PFSK-1 (cell line): ENCODE measurements around the gene FZD7.

Experiments used
- FOXP2 ChIP-seq: optimal IDR thresholded peaks from 2 replicates; pipeline ENCODE3; 2011; ENCODE audit warnings: borderline replicate concordance, control low read depth, inconsistent platforms; ENCODE audit not compliant: insufficient read depth; ENCODE audit errors: extremely low read length, extremely low read depth
- POLR2AphosphoS5 ChIP-seq: IDR thresholded peaks from 2 replicates; pipeline ENCODE4 v1.6.1; 2012; ENCODE audit warnings: low read depth, mild to moderate bottlenecking, control low read depth, low read length, moderate library complexity
- SIN3A ChIP-seq: IDR thresholded peaks from 2 replicates; pipeline ENCODE4 v1.6.1; 2012; ENCODE audit warnings: mild to moderate bottlenecking, low read length, moderate library complexity, borderline replicate concordance; ENCODE audit not compliant: insufficient read depth
- TAF1 ChIP-seq: IDR thresholded peaks from 2 replicates; pipeline ENCODE4 v1.6.1; 2012; ENCODE audit warnings: low read length, control low read depth, borderline replicate concordance; ENCODE audit not compliant: insufficient read depth
- TF ChIP-seq, protein P1 (sequence below), 2 experiments: IDR thresholded peaks; 2 replicates each; pipeline versions ENCODE4 v1.6.1 to v1.8.0; 2011 to 2012; ENCODE audit warnings: low read depth in 2 of 2, low read length in 2 of 2, control low read depth in 1 of 2, inconsistent platforms in 1 of 2, mild to moderate bottlenecking in 1 of 2, moderate library complexity in 1 of 2; ENCODE audit not compliant: insufficient read depth in 1 of 2

The FZD7 gene

DNA sequence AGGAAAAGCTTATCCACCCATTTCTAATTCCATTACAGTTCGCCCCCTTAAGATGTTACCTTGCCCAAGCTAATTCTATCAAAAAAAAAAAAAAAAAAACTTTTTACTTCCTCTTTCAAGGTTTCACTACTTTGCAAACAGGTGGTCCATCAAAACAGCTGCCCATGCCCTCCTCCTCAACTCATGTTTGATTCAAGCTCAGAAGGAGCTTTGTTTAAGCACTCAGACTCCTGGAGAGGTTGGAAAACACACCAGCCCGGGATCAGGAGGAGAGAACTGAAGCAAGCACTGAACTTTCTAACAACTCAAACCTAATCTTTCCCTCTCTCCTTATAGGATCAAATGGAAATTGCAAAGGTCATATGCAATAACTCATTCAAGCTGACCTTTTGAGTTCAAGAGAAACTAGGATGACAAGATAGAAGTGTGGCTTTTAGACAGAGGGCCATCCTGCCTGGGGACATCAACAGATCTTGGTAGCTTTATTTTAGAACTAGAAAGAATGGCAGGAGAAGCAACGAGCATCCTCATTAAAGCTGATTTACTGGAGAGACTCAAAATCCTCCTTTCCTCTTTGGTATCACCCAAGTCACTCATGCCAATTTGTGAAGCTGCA lies 28.3 kb upstream of the FZD7 start:
- TF ChIP-seq, protein P1, sequence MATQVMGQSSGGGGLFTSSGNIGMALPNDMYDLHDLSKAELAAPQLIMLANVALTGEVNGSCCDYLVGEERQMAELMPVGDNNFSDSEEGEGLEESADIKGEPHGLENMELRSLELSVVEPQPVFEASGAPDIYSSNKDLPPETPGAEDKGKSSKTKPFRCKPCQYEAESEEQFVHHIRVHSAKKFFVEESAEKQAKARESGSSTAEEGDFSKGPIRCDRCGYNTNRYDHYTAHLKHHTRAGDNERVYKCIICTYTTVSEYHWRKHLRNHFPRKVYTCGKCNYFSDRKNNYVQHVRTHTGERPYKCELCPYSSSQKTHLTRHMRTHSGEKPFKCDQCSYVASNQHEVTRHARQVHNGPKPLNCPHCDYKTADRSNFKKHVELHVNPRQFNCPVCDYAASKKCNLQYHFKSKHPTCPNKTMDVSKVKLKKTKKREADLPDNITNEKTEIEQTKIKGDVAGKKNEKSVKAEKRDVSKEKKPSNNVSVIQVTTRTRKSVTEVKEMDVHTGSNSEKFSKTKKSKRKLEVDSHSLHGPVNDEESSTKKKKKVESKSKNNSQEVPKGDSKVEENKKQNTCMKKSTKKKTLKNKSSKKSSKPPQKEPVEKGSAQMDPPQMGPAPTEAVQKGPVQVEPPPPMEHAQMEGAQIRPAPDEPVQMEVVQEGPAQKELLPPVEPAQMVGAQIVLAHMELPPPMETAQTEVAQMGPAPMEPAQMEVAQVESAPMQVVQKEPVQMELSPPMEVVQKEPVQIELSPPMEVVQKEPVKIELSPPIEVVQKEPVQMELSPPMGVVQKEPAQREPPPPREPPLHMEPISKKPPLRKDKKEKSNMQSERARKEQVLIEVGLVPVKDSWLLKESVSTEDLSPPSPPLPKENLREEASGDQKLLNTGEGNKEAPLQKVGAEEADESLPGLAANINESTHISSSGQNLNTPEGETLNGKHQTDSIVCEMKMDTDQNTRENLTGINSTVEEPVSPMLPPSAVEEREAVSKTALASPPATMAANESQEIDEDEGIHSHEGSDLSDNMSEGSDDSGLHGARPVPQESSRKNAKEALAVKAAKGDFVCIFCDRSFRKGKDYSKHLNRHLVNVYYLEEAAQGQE (IDR thresholded peaks at IDR 0.05; ENCODE audit: insufficient read depth in 1 of 2, low read depth in 2 of 2, low read length in 2 of 2) = no peak
- TF ChIP-seq POLR2AphosphoS5 (no peak), SIN3A (no peak), TAF1 (no peak), FOXP2 (no peak)

DNA sequence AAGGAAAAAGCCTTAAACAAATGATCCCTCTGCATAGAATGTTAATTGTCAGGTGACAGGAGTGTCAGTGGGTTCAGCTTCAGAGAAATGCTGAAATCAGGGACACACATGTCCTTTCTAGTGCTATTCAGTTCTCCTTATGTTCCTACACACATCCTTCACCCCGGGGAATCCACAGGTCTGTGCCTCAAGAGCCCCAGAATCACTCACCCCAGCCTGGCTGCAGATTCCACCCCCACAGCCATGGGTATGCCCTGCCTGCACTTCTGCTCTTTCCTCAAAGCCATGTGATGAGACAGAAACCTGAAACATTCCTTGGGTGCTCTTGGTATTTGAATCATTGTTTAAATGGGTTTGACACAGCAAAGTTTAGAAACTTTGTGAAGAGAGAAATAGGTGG lies 27.4 kb upstream of the FZD7 start:
- TF ChIP-seq SIN3A = no peak
- TF ChIP-seq, protein P1 (IDR thresholded peaks at IDR 0.05; ENCODE audit: insufficient read depth in 1 of 2, low read depth in 2 of 2, low read length in 2 of 2) = no peak
- no peak for TF ChIP-seq FOXP2
- no peak for TF ChIP-seq POLR2AphosphoS5
- TF ChIP-seq TAF1 = no peak

DNA sequence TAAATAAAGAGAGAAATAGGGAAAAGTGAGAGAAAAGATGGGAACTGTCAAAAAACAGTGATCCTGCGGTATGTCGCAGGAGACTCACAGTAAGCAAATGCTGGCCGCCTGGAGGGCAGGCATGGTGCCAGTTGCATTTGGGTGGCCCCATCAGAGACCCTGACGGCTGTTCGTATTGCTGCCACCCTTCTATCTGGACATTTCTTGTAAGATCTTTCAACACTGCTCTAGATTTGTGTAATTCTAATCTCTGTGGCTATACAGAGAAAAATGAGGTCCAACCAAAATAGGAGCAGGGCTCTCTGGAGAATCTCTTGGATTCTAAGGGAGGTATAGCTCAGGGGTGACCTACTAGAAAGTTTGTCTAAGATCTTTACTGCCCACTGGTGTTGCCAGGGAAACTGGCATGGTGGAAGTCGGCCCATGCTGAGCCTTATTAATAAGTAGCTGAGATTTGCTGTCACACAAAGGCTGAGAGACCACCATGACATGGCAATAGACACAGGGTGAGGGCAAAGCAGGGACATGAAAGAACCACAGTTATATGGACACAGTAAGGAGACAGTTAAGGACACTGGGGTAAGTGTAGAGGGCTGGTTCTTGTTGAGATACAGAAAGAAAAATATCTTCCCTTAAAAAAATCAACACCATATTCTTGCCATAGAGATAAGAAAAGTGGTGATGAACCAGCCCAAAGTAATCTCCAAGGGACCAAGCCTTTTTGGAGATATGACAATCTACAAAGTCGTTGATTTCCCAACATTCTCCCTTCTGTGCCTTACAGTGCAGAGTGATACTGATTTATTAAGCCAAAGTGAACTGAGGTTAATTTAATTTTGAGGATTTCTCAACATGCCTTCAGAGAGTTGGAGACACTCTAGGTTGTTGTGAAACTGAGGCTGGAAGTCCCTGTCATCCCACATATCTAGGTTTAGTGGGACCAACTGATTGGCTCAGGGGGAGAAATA lies 26.4 kb upstream of the FZD7 start:
- TF ChIP-seq TAF1 (no peak), POLR2AphosphoS5 (no peak), SIN3A (no peak), FOXP2 (no peak)
- TF ChIP-seq, protein P1 (IDR thresholded peaks at IDR 0.05; ENCODE audit: insufficient read depth in 1 of 2, low read depth in 2 of 2, low read length in 2 of 2) = no peak

DNA sequence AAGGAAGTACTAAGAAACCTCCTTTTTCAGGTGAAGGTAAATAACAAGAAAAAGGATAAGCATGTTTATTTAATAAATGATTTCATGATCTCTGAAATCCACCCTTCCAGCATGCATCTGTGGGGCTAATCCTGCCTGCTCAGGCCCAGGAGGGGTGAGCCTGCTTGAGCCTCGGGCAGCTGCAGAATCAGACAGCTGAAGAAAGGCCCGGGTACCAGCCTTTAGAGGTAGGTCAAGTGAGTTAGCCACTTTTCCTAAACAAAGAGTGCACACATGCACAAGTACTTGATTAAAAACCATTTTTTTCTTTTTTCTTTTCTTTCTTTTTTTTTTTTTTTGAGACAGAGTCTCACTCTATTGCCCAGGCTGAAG lies 25.7 kb upstream of the FZD7 start:
- no peak for TF ChIP-seq SIN3A
- no peak for TF ChIP-seq POLR2AphosphoS5
- no peak for TF ChIP-seq TAF1
- TF ChIP-seq FOXP2 = no peak
- TF ChIP-seq, protein P1 (IDR thresholded peaks at IDR 0.05; ENCODE audit: insufficient read depth in 1 of 2, low read depth in 2 of 2, low read length in 2 of 2) = no peak
